Hepatocyte (in vitro differentiated cells): ENCODE measurements around the gene KIAA1217.

Experiments
- EZH2 ChIP-seq: fragments of 200-600 bp; sonication (generic); IDR thresholded peaks from 2 replicates; pipeline ENCODE4 v1.6.1; 2016; ENCODE audit warnings: antibody characterized with exemption, mild to moderate bottlenecking, borderline replicate concordance
- TF ChIP-seq, protein P1 (sequence below): fragments of 200-600 bp; sonication (generic); IDR thresholded peaks from 2 replicates; pipeline ENCODE4 v1.5.1; 2016; ENCODE audit warnings: antibody characterized with exemption, mild to moderate bottlenecking; ENCODE audit not compliant: poor library complexity

DNA sequence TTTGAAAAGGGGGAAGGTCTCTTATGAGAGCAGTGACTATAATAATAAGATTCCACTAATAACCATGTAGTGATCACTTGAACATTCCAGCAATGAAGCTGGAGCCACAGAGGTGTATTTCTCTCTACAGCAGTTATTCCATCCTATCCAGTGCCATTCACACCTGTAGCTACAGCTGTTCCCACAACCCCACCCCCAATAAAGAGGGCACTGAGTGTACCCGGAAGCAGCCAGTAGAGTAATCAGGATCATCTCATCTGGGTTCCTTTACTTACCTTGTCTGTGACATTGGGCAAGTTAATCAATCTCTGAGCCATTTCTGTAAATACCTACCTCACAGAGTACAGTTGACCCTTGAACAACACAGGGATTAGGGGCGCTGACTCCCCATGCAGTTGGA, 188.7 kb downstream of the KIAA1217 start:
- TF ChIP-seq, protein P1, sequence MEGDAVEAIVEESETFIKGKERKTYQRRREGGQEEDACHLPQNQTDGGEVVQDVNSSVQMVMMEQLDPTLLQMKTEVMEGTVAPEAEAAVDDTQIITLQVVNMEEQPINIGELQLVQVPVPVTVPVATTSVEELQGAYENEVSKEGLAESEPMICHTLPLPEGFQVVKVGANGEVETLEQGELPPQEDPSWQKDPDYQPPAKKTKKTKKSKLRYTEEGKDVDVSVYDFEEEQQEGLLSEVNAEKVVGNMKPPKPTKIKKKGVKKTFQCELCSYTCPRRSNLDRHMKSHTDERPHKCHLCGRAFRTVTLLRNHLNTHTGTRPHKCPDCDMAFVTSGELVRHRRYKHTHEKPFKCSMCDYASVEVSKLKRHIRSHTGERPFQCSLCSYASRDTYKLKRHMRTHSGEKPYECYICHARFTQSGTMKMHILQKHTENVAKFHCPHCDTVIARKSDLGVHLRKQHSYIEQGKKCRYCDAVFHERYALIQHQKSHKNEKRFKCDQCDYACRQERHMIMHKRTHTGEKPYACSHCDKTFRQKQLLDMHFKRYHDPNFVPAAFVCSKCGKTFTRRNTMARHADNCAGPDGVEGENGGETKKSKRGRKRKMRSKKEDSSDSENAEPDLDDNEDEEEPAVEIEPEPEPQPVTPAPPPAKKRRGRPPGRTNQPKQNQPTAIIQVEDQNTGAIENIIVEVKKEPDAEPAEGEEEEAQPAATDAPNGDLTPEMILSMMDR = no peak
- TF ChIP-seq EZH2 = no peak
